ENCODE data around the gene ZBTB34. TPM values are rescaled to one million over a fixed set of nuclear protein-coding genes. Genes with fewer than 3 reads are reported as not detected.

Gene ZBTB34
- total and polyA plus RNA-seq, 2 experiments from 2014 or later, result 6.1 to 21.3 TPM

- H3K4me2 ChIP-seq, result no peak overlapping the region
- peaks cover 44% of the 10 kb centered on the region for H4K20me1 ChIP-seq (ENCODE audit: insufficient read depth, poor library complexity, severe bottlenecking)
- H2AFZ ChIP-seq, result no peak overlapping the region
- TF ChIP-seq EZH2phosphoT487 (IDR thresholded peaks at IDR 0.05; ENCODE audit: low read depth, severe bottlenecking, unreplicated experiment) (no peak), EZH2 (IDR thresholded peaks at IDR 0.05; ENCODE audit: borderline replicate concordance) (no peak)
- TF ChIP-seq, protein P1, sequence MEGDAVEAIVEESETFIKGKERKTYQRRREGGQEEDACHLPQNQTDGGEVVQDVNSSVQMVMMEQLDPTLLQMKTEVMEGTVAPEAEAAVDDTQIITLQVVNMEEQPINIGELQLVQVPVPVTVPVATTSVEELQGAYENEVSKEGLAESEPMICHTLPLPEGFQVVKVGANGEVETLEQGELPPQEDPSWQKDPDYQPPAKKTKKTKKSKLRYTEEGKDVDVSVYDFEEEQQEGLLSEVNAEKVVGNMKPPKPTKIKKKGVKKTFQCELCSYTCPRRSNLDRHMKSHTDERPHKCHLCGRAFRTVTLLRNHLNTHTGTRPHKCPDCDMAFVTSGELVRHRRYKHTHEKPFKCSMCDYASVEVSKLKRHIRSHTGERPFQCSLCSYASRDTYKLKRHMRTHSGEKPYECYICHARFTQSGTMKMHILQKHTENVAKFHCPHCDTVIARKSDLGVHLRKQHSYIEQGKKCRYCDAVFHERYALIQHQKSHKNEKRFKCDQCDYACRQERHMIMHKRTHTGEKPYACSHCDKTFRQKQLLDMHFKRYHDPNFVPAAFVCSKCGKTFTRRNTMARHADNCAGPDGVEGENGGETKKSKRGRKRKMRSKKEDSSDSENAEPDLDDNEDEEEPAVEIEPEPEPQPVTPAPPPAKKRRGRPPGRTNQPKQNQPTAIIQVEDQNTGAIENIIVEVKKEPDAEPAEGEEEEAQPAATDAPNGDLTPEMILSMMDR (IDR thresholded peaks at IDR 0.05; ENCODE audit: poor library complexity), result no peak
- H3K79me2 ChIP-seq, result peaks cover 83% of the 10 kb centered on the region
- no peaks in the 10 kb centered on the region for H3K27me3 ChIP-seq
- H3K4me3 ChIP-seq, result no peak overlapping the region
- no peak for DNase-seq (ENCODE audit: low spot score)
- WGBS (ENCODE audit: low lambda C conversion rate, missing lambda C conversion rate), result 98% methylated on average over 24 of the region's 24 CpGs
- H3K4me1 ChIP-seq (ENCODE audit: insufficient read depth), result no peaks in the 10 kb centered on the region
- no peak overlapping the region for H3K27ac ChIP-seq
- no peaks in the 10 kb centered on the region for H3K9me2 ChIP-seq (replicated peaks; ENCODE audit: insufficient read depth)
- peaks cover 4% of the 10 kb centered on the region for H3K36me3 ChIP-seq (replicated peaks; ENCODE audit: insufficient read depth, low read depth)
- no peaks in the 10 kb centered on the region for H3K9me3 ChIP-seq (ENCODE audit: low read depth)
Observed at GRCh38 chr9:126833020-126833419, 27.4 kb upstream of the ZBTB34 start.

GRCh38 chr9:126833710-126834345 is 26.6 kb upstream of the ZBTB34 start:
- Histone ChIP-seq H3K9me3 (ENCODE audit: low read depth) (no peaks in the 10 kb centered on the region), H3K36me3 (replicated peaks; ENCODE audit: insufficient read depth, low read depth) (peaks cover 4% of the 10 kb centered on the region), H4K20me1 (ENCODE audit: insufficient read depth, poor library complexity, severe bottlenecking) (peaks cover 44% of the 10 kb centered on the region), H3K4me1 (ENCODE audit: insufficient read depth) (no peaks in the 10 kb centered on the region), H3K79me2 (peaks cover 79% of the 10 kb centered on the region), H3K27me3 (no peaks in the 10 kb centered on the region), H2AFZ (no peak overlapping the region), H3K4me3 (no peak overlapping the region), H3K27ac (no peak overlapping the region), H3K4me2 (no peak overlapping the region), H3K9me2 (replicated peaks; ENCODE audit: insufficient read depth) (no peaks in the 10 kb centered on the region)
- TF ChIP-seq, protein P1 (IDR thresholded peaks at IDR 0.05; ENCODE audit: poor library complexity), result no peak
- TF ChIP-seq EZH2 (IDR thresholded peaks at IDR 0.05; ENCODE audit: borderline replicate concordance), result no peak
- no peak for TF ChIP-seq EZH2phosphoT487 (IDR thresholded peaks at IDR 0.05; ENCODE audit: low read depth, severe bottlenecking, unreplicated experiment)
- DNase-seq (ENCODE audit: low spot score), result no peak
- WGBS (ENCODE audit: low lambda C conversion rate, missing lambda C conversion rate), result 95% methylated on average over 8 of the region's 8 CpGs

DNA sequence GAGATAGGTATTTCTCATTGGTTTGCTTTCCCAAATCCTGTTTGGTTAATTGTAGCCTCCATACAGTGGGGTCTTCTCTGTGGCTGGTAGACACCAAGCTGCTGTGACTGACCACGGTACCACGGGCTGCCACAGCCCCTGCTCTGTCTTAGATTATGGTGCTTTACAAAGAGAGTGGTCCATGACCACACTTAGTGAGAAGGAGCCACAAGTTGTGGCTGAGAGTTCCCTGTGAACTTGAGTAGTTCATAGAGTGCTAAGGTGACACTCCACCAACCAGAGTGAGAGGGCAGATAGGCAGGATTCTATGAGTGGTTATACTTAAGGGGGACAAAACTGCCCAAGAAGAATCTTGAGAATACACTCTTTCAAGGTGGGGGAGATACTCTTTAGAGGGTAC is 25.8 kb upstream of the ZBTB34 start:
- H3K9me2 ChIP-seq (replicated peaks; ENCODE audit: insufficient read depth), result no peaks in the 10 kb centered on the region
- H2AFZ ChIP-seq, result no peak overlapping the region
- TF ChIP-seq EZH2phosphoT487 (IDR thresholded peaks at IDR 0.05; ENCODE audit: low read depth, severe bottlenecking, unreplicated experiment), result no peak
- no peak for TF ChIP-seq EZH2 (IDR thresholded peaks at IDR 0.05; ENCODE audit: borderline replicate concordance)
- TF ChIP-seq, protein P1 (IDR thresholded peaks at IDR 0.05; ENCODE audit: poor library complexity), result no peak
- H3K27ac ChIP-seq, result no peak overlapping the region
- WGBS (ENCODE audit: low lambda C conversion rate, missing lambda C conversion rate), result 98% methylated on average over 2 of the region's 2 CpGs
- H3K79me2 ChIP-seq, result peaks cover 70% of the 10 kb centered on the region
- H3K4me1 ChIP-seq (ENCODE audit: insufficient read depth), result no peaks in the 10 kb centered on the region
- H3K27me3 ChIP-seq, result no peaks in the 10 kb centered on the region
- H3K4me3 ChIP-seq, result no peak overlapping the region
- no peak for DNase-seq (ENCODE audit: low spot score)
- peaks cover 41% of the 10 kb centered on the region for H4K20me1 ChIP-seq (ENCODE audit: insufficient read depth, poor library complexity, severe bottlenecking)
- H3K4me2 ChIP-seq, result no peak overlapping the region
- no peaks in the 10 kb centered on the region for H3K9me3 ChIP-seq (ENCODE audit: low read depth)
- H3K36me3 ChIP-seq (replicated peaks; ENCODE audit: insufficient read depth, low read depth), result peaks cover 4% of the 10 kb centered on the region
